A549 (cell line): ENCODE measurements around the gene ZBTB43. TPM values are rescaled to one million over a fixed set of nuclear protein-coding genes. Genes with fewer than 3 reads are reported as not detected.

Experiments
- ATAC-seq, 2 experiments: fragments of 200-7000 bp in 1 of 2; fragments of >200 bp in 1 of 2; cut with Nextera tagmentation in 1 of 2; cut with Tn5 transposase in 1 of 2; 3 replicates each; pipeline versions ENCODE4 v1.8.0 to v1.9.1; 2018 to 2020; ENCODE audit warnings: mild to moderate bottlenecking in 1 of 2, moderate library complexity in 1 of 2
- CTCF ChIA-PET: fragments of 300-600 bp; sonication (Branson Sonifier 250); formaldehyde crosslinking; extraction: SDS; loops from one replicate; lab custom pipeline; 2021; ENCODE audit warnings: antibody characterized with exemption, inconsistent platforms; lab: Yijun Ruan, JAX
- POLR2A ChIA-PET: fragments of 350-600 bp; formaldehyde crosslinking; extraction: SDS; loops from one replicate; lab custom pipeline; 2021; ENCODE audit warnings: antibody characterized with exemption, inconsistent platforms; lab: Yijun Ruan, JAX
- DNase-seq, 2 experiments: peaks; one replicate each; pipeline versions ENCODE4 v3.0.0 to v3.0.0-alpha.2; 2011 to 2016; ENCODE audit warnings: low read depth in 1 of 2, low spot score in 1 of 2
- FAIRE-seq: peaks from 2 replicates; lab custom pipeline; 2011; peaks lifted over from hg19 to GRCh38; lab: Jason Lieb, UNC
- H3K27ac ChIP-seq, 2 experiments: fragments of >200 bp; sonication (Bioruptor Twin); formaldehyde crosslinking; 3 replicates each; pipeline ENCODE4 v1.5.1; 2016 to 2017
- H3K4me1 ChIP-seq: fragments of >200 bp; sonication (Bioruptor Twin); formaldehyde crosslinking; 3 replicates; pipeline ENCODE4 v1.6.1; 2016
- H3K4me2 ChIP-seq: fragments of >200 bp; sonication (Bioruptor Twin); formaldehyde crosslinking; 3 replicates; pipeline ENCODE4 v1.6.1; 2016
- H3K4me3 ChIP-seq: fragments of >200 bp; sonication (Bioruptor Twin); formaldehyde crosslinking; 3 replicates; pipeline ENCODE4 v1.5.1; 2016
- H3K9me3 ChIP-seq: fragments of >200 bp; sonication (Bioruptor Twin); formaldehyde crosslinking; 3 replicates; pipeline ENCODE4 v1.6.1; 2016
- BCL3 ChIP-seq: fragments of >200 bp; sonication (Bioruptor Twin); formaldehyde crosslinking; IDR thresholded peaks from 3 replicates; pipeline ENCODE4 v1.6.1; 2016
- BHLHE40 ChIP-seq: IDR thresholded peaks from 2 replicates; pipeline ENCODE4 v1.6.1; 2012; ENCODE audit warnings: low read depth, low read length, inconsistent platforms
- CBX2 ChIP-seq: fragments of 200-600 bp; sonication (generic); IDR thresholded peaks from 2 replicates; pipeline ENCODE4 v1.6.1; 2016; ENCODE audit warnings: low read depth, mild to moderate bottlenecking, borderline replicate concordance
- CTCF ChIP-seq: fragments of >200 bp; sonication (Bioruptor Twin); formaldehyde crosslinking; IDR thresholded peaks from 3 replicates; pipeline ENCODE4 v1.5.1; 2016
- E2F6 ChIP-seq: IDR thresholded peaks from 2 replicates; pipeline ENCODE4 v1.6.1; 2012; ENCODE audit warnings: low read depth, borderline replicate concordance
- EHF ChIP-seq: fragments of 250-450 bp; sonication (Bioruptor Pico); IDR thresholded peaks from 2 replicates; pipeline ENCODE4 v1.5.0; 2020; ENCODE audit warnings: mild to moderate bottlenecking
- ELK1 ChIP-seq: fragments of 150-350 bp; IDR thresholded peaks from 2 replicates; pipeline ENCODE4 v1.6.1; 2014; ENCODE audit warnings: low read depth, mild to moderate bottlenecking, low read length
- EP300 ChIP-seq, 2 experiments: fragments of >200 bp; sonication (Bioruptor Twin); formaldehyde crosslinking; IDR thresholded peaks; 2 replicates in 1 of 2; 3 replicates in 1 of 2; pipeline ENCODE4 v1.6.1; 2016 to 2017
- FOSB ChIP-seq: fragments of 250-450 bp; sonication (Bioruptor Pico); IDR thresholded peaks from 2 replicates; pipeline ENCODE4 v1.5.0; 2020; ENCODE audit warnings: mild to moderate bottlenecking, moderate library complexity
- FOSL2 ChIP-seq, 2 experiments: fragments of 450-650 bp in 1 of 2; fragments of >200 bp in 1 of 2; sonication (Bioruptor Twin) in 1 of 2; formaldehyde crosslinking; IDR thresholded peaks; 2 replicates each; pipeline versions ENCODE4 v1.5.0 to v1.6.1; 2016 to 2020; ENCODE audit warnings: mild to moderate bottlenecking in 1 of 2, moderate library complexity in 1 of 2
- HDAC2 ChIP-seq: fragments of 200-600 bp; sonication (generic); IDR thresholded peaks from 2 replicates; pipeline ENCODE4 v1.6.1; 2016
- HMGXB4 ChIP-seq: fragments of 250-450 bp; sonication (Bioruptor Pico); IDR thresholded peaks from 2 replicates; pipeline ENCODE4 v1.5.0; 2021; ENCODE audit warnings: mild to moderate bottlenecking, moderate library complexity, borderline replicate concordance
- HOXA7 ChIP-seq: fragments of 250-450 bp; sonication (Bioruptor Pico); IDR thresholded peaks from 2 replicates; pipeline ENCODE4 v1.5.0; 2020; ENCODE audit warnings: mild to moderate bottlenecking, moderate library complexity
- HOXB13 ChIP-seq: fragments of 250-450 bp; sonication (Bioruptor Pico); IDR thresholded peaks from 2 replicates; pipeline ENCODE4 v1.5.0; 2020; ENCODE audit warnings: low read depth, mild to moderate bottlenecking, moderate library complexity
- HOXB5 ChIP-seq: fragments of 250-450 bp; sonication (Bioruptor Pico); IDR thresholded peaks from 2 replicates; pipeline ENCODE4 v1.5.0; 2020; ENCODE audit warnings: mild to moderate bottlenecking, moderate library complexity
- JUNB ChIP-seq: fragments of >200 bp; sonication (Bioruptor Twin); formaldehyde crosslinking; IDR thresholded peaks from 2 replicates; pipeline ENCODE4 v1.6.1; 2016
- KDM1A ChIP-seq: fragments of 200-600 bp; sonication (generic); IDR thresholded peaks from 2 replicates; pipeline ENCODE4 v1.6.1; 2016; ENCODE audit warnings: low read depth, mild to moderate bottlenecking
- MAX ChIP-seq: IDR thresholded peaks from 2 replicates; pipeline ENCODE4 v1.6.1; 2012
- MAZ ChIP-seq: fragments of 150-350 bp; IDR thresholded peaks from 2 replicates; pipeline ENCODE4 v1.6.1; 2014; ENCODE audit warnings: antibody characterized with exemption, low read depth, low read length, borderline replicate concordance
- NR3C1 ChIP-seq: fragments of >200 bp; sonication (Bioruptor Twin); formaldehyde crosslinking; IDR thresholded peaks from 3 replicates; pipeline ENCODE4 v1.6.1; 2017
- PBX3 ChIP-seq: IDR thresholded peaks from 2 replicates; pipeline ENCODE4 v1.6.1; 2012
- POLR2A ChIP-seq: IDR thresholded peaks from 2 replicates; pipeline ENCODE4 v1.6.1; 2012; ENCODE audit warnings: mild to moderate bottlenecking, low read length
- POLR2AphosphoS2 ChIP-seq: conservative IDR thresholded peaks from 2 replicates; pipeline ENCODE4 v1.6.1; 2012; ENCODE audit warnings: low read length, improper control_type of control experiment, inconsistent platforms
- RARB ChIP-seq: fragments of 250-450 bp; sonication (Bioruptor Pico); IDR thresholded peaks from 2 replicates; pipeline ENCODE4 v1.8.0; 2021; ENCODE audit warnings: mild to moderate bottlenecking, moderate library complexity
- TFCP2L1 ChIP-seq: fragments of 250-450 bp; sonication (Bioruptor Pico); IDR thresholded peaks from 2 replicates; pipeline ENCODE4 v1.5.0; 2021; ENCODE audit warnings: mild to moderate bottlenecking
- USF2 ChIP-seq: fragments of 450-650 bp; IDR thresholded peaks from 2 replicates; pipeline ENCODE4 v1.6.1; 2014; ENCODE audit warnings: antibody characterized with exemption
- ZFP36 ChIP-seq: fragments of 450-650 bp; IDR thresholded peaks from 2 replicates; pipeline ENCODE4 v1.6.1; 2014; ENCODE audit warnings: borderline replicate concordance; ENCODE audit not compliant: partially characterized antibody
- ZSCAN20 ChIP-seq: fragments of 250-450 bp; sonication (Bioruptor Pico); IDR thresholded peaks from 2 replicates; pipeline ENCODE4 v1.8.0; 2022; ENCODE audit warnings: mild to moderate bottlenecking, moderate library complexity
- WGBS: methylation state at CpG from one replicate; pipeline ENCODE4 v1.1.6; 2017; ENCODE audit errors: missing lambda C conversion rate; 5-methylcytosine and 5-hydroxymethylcytosine counted together
- polyA plus RNA-seq, 4 experiments: library from polyadenylated mRNA; depleted of rRNA in 3 of 4; stranded (reverse); fragments of >200 nt; fragmentation: RNase III in 1 of 4; extraction: RNeasy Plus Mini Kit Qiagen cat#74134 plus additional on column Dnase treatment in 1 of 4; gene quantifications; 2 replicates in 3 of 4; 3 replicates in 1 of 4; pipeline ENCODE4 v1.2.3, GENCODE V29; 2011 to 2017

The ZBTB43 gene
- polyA plus RNA-seq, 2 of the 4 experiments (the other 2 are of a cell fraction), result 7.7 to 11.7 TPM

GRCh38 chr9:126842977-126843799 lies 38.3 kb downstream of the ZBTB43 start:
- no peak overlapping the region; a peak in 1 of 6 replicates for H3K27ac ChIP-seq
- H3K4me2 ChIP-seq, result no peak overlapping the region
- FAIRE-seq, result no peak
- H3K4me1 ChIP-seq, result peaks cover 9% of the 10 kb centered on the region
- POLR2A ChIA-PET, result interaction anchor here (1.0 kb wide), 1 partner anchor 11 kb away, joined by 3 read pairs; no protein-coding TSS in a partner anchor
- TF ChIP-seq FOSB, result no peak
- no peak for TF ChIP-seq EP300 (IDR thresholded peaks at IDR 0.05)
- TF ChIP-seq MAZ, result no peak
- TF ChIP-seq ZFP36, result no peak
- TF ChIP-seq HMGXB4 (CRISPR knock-in tag), result no peak
- no peak for TF ChIP-seq MAX
- TF ChIP-seq USF2, result no peak
- no peak for TF ChIP-seq ZSCAN20 (CRISPR knock-in tag)
- TF ChIP-seq EHF (CRISPR knock-in tag), result no peak
- TF ChIP-seq HOXA7 (CRISPR knock-in tag), result no peak
- no peak for TF ChIP-seq BCL3
- TF ChIP-seq HDAC2, result no peak
- no peak for TF ChIP-seq ELK1
- TF ChIP-seq POLR2AphosphoS2, result no peak
- no peak for TF ChIP-seq TFCP2L1 (CRISPR knock-in tag)
- TF ChIP-seq NR3C1, result no peak
- TF ChIP-seq, all 56 proteins: peak for 0
- 82% methylated on average over 10 of the region's 10 CpGs for WGBS
- no peak for DNase-seq
- H3K4me3 ChIP-seq, result no peak overlapping the region
- H3K9me3 ChIP-seq, result no peaks in the 10 kb centered on the region
- CTCF ChIA-PET, result interaction anchor here (1.4 to 4.8 kb wide), 2 partner anchors 14 to 16 kb away, joined by 3 to 20 read pairs; no protein-coding TSS in a partner anchor
- ATAC-seq, result no peak

- WGBS, result 42% methylated on average over 5 of the region's 5 CpGs
- CTCF ChIA-PET, result interaction anchor here (0.6 to 4.8 kb wide), 3 partner anchors 15 to 957 kb away, joined by 4 to 20 read pairs (median 4); no protein-coding TSS in a partner anchor
- TF ChIP-seq EP300 (IDR thresholded peaks at IDR 0.05) (no peak), BHLHE40 (no peak), PBX3 (no peak), RARB (CRISPR knock-in tag) (no peak), HOXB5 (no peak), JUNB (no peak), POLR2A (no peak), E2F6 (no peak), HOXB13 (CRISPR knock-in tag) (no peak), ZSCAN20 (CRISPR knock-in tag) (no peak), CBX2 (no peak), KDM1A (no peak), CTCF (no peak), FOSL2 (IDR thresholded peaks at IDR 0.05) (no peak), FOSL2 (CRISPR knock-in tag; IDR thresholded peaks at IDR 0.05) (no peak)
Observed at GRCh38 chr9:126844085-126844484, 39.2 kb downstream of the ZBTB43 start.

More at GRCh38 chr9:126844085-126844484, 39.2 kb downstream of the ZBTB43 start:
- Histone ChIP-seq H3K27ac (peak overlapping the region in 1 of 2 experiments; percentile 21; a peak in 1 of 6 replicates), H3K4me3 (no peak overlapping the region), H3K9me3 (no peaks in the 10 kb centered on the region), H3K4me2 (0 out of 3 replicates have a peak overlapping the region, but pooled peaks have one; percentile 21), H3K4me1 (peaks cover 9% of the 10 kb centered on the region)
- no peak for FAIRE-seq
- POLR2A ChIA-PET, result interaction anchor here (1.0 kb wide), 1 partner anchor 10 kb away, joined by 3 read pairs; no protein-coding TSS in a partner anchor
- no peak for DNase-seq
- peak in 1 of 2 experiments; percentile 69; a peak in 3 of 6 replicates for ATAC-seq
